BLaER1 (cell line): Measurements from ENCODE around the gene TSPAN18.
A peak's percentile ranks its signal among the peaks of the same experiment; 100 is the strongest.

Experiments used
- H3K27ac ChIP-seq: shearing (Covaris generic); formaldehyde crosslinking; 2 replicates; pipeline ENCODE4 v1.8.1; 2022
- H3K27me3 ChIP-seq: shearing (Covaris generic); formaldehyde crosslinking; 2 replicates; pipeline ENCODE4 v1.8.1; 2022
- H3K36me3 ChIP-seq: shearing (Covaris generic); formaldehyde crosslinking; 2 replicates; pipeline ENCODE4 v1.8.1; 2022
- H3K4me1 ChIP-seq: shearing (Covaris generic); formaldehyde crosslinking; 2 replicates; pipeline ENCODE4 v1.8.1; 2022
- H3K4me2 ChIP-seq: shearing (Covaris generic); formaldehyde crosslinking; 2 replicates; pipeline ENCODE4 v1.8.1; 2022
- H3K4me3 ChIP-seq: shearing (Covaris generic); formaldehyde crosslinking; 2 replicates; pipeline ENCODE4 v1.8.1; 2022
- H3K9ac ChIP-seq: shearing (Covaris generic); formaldehyde crosslinking; 2 replicates; pipeline ENCODE4 v1.8.1; 2022
- H3K9me3 ChIP-seq: shearing (Covaris generic); formaldehyde crosslinking; 2 replicates; pipeline ENCODE4 v1.8.1; 2022
- H4K20me1 ChIP-seq: shearing (Covaris generic); formaldehyde crosslinking; 2 replicates; pipeline ENCODE4 v1.8.1; 2022
- Cebpa-rat ChIP-seq: shearing (Covaris generic); IDR thresholded peaks from 2 replicates; pipeline ENCODE4 v1.8.1; 2022

The TSPAN18 gene

GRCh38 chr11:44876906-44877305, 150.1 kb downstream of the TSPAN18 start:
- no peaks in the 10 kb centered on the region for H3K9me3 ChIP-seq
- no peaks in the 10 kb centered on the region; the same call in 1 of the 2 replicates for H4K20me1 ChIP-seq
- no peak overlapping the region for H3K27ac ChIP-seq
- no peak for TF ChIP-seq Cebpa-rat
- no peak overlapping the region for H3K9ac ChIP-seq
- H3K4me1 ChIP-seq: peaks cover 23% of the 10 kb centered on the region
- H3K4me2 ChIP-seq: no peak overlapping the region
- peaks cover 3% of the 10 kb centered on the region for H3K27me3 ChIP-seq
- H3K36me3 ChIP-seq: no peaks in the 10 kb centered on the region
- no peak overlapping the region for H3K4me3 ChIP-seq

- H3K27me3 ChIP-seq: peaks cover 13% of the 10 kb centered on the region
- TF ChIP-seq Cebpa-rat: no peak
- peaks cover 23% of the 10 kb centered on the region for H3K4me1 ChIP-seq
- H3K9ac ChIP-seq: no peak overlapping the region
- no peak overlapping the region for H3K27ac ChIP-seq
- H4K20me1 ChIP-seq: no peaks in the 10 kb centered on the region; the same call in 1 of the 2 replicates
- H3K4me2 ChIP-seq: peak overlapping the region; percentile 63
- H3K4me3 ChIP-seq: no peak overlapping the region
- no peaks in the 10 kb centered on the region for H3K36me3 ChIP-seq
- no peaks in the 10 kb centered on the region for H3K9me3 ChIP-seq
Observed at GRCh38 chr11:44877571-44878497, 151.1 kb downstream of the TSPAN18 start.

- Histone ChIP-seq H3K36me3 (no peaks in the 10 kb centered on the region), H4K20me1 (no peaks in the 10 kb centered on the region; the same call in 1 of the 2 replicates), H3K4me3 (no peak overlapping the region), H3K4me1 (peaks cover 23% of the 10 kb centered on the region), H3K9me3 (no peaks in the 10 kb centered on the region), H3K27ac (no peak overlapping the region), H3K9ac (no peak overlapping the region), H3K27me3 (peaks cover 17% of the 10 kb centered on the region), H3K4me2 (no peak overlapping the region)
- no peak for TF ChIP-seq Cebpa-rat
Observed at GRCh38 chr11:44878711-44879110, 151.9 kb downstream of the TSPAN18 start.

- peaks cover 23% of the 10 kb centered on the region for H3K4me1 ChIP-seq
- no peaks in the 10 kb centered on the region; the same call in 1 of the 2 replicates for H4K20me1 ChIP-seq
- no peaks in the 10 kb centered on the region for H3K36me3 ChIP-seq
- H3K27ac ChIP-seq: no peak overlapping the region
- no peak overlapping the region for H3K9ac ChIP-seq
- no peak overlapping the region for H3K4me2 ChIP-seq
- H3K27me3 ChIP-seq: peaks cover 17% of the 10 kb centered on the region
- no peak overlapping the region for H3K4me3 ChIP-seq
- no peak for TF ChIP-seq Cebpa-rat
- no peaks in the 10 kb centered on the region for H3K9me3 ChIP-seq
Observed at GRCh38 chr11:44879432-44879831, 152.7 kb downstream of the TSPAN18 start.

- Histone ChIP-seq H3K4me3 (no peak overlapping the region), H3K27ac (no peak overlapping the region), H3K4me2 (no peak overlapping the region), H3K9me3 (no peaks in the 10 kb centered on the region), H3K27me3 (peaks cover 17% of the 10 kb centered on the region), H3K4me1 (peaks cover 23% of the 10 kb centered on the region), H3K9ac (no peak overlapping the region), H3K36me3 (no peaks in the 10 kb centered on the region), H4K20me1 (no peaks in the 10 kb centered on the region; the same call in 1 of the 2 replicates)
- no peak for TF ChIP-seq Cebpa-rat
Observed at GRCh38 chr11:44880511-44880910, 153.7 kb downstream of the TSPAN18 start.

- Histone ChIP-seq H3K27ac (no peak overlapping the region), H3K4me1 (peaks cover 23% of the 10 kb centered on the region), H3K4me3 (no peak overlapping the region), H3K4me2 (no peak overlapping the region), H3K9ac (no peak overlapping the region), H3K36me3 (no peaks in the 10 kb centered on the region), H3K9me3 (no peaks in the 10 kb centered on the region), H4K20me1 (no peaks in the 10 kb centered on the region; the same call in 1 of the 2 replicates), H3K27me3 (peaks cover 17% of the 10 kb centered on the region)
- TF ChIP-seq Cebpa-rat: no peak
Observed at GRCh38 chr11:44880953-44881352, 154.2 kb downstream of the TSPAN18 start.

- no peak overlapping the region for H3K9ac ChIP-seq
- H3K9me3 ChIP-seq: no peaks in the 10 kb centered on the region
- peaks cover 17% of the 10 kb centered on the region for H3K27me3 ChIP-seq
- TF ChIP-seq Cebpa-rat: no peak
- no peaks in the 10 kb centered on the region for H3K36me3 ChIP-seq
- no peaks in the 10 kb centered on the region; the same call in 1 of the 2 replicates for H4K20me1 ChIP-seq
- no peak overlapping the region for H3K4me2 ChIP-seq
- H3K4me3 ChIP-seq: no peak overlapping the region
- H3K4me1 ChIP-seq: peaks cover 7% of the 10 kb centered on the region
- H3K27ac ChIP-seq: no peak overlapping the region
Observed at GRCh38 chr11:44883277-44883676, 156.5 kb downstream of the TSPAN18 start.

GRCh38 chr11:44884056-44884455, 157.3 kb downstream of the TSPAN18 start:
- Histone ChIP-seq H3K27me3 (peaks cover 17% of the 10 kb centered on the region), H3K4me1 (no peaks in the 10 kb centered on the region), H4K20me1 (no peaks in the 10 kb centered on the region; the same call in 1 of the 2 replicates), H3K9ac (no peak overlapping the region), H3K27ac (no peak overlapping the region), H3K9me3 (no peaks in the 10 kb centered on the region), H3K36me3 (no peaks in the 10 kb centered on the region), H3K4me3 (no peak overlapping the region), H3K4me2 (no peak overlapping the region)
- TF ChIP-seq Cebpa-rat: no peak

- no peak overlapping the region for H3K4me3 ChIP-seq
- H4K20me1 ChIP-seq: no peaks in the 10 kb centered on the region; the same call in 1 of the 2 replicates
- no peak overlapping the region for H3K9ac ChIP-seq
- TF ChIP-seq Cebpa-rat: no peak
- H3K4me2 ChIP-seq: no peak overlapping the region
- H3K27ac ChIP-seq: no peak overlapping the region
- H3K9me3 ChIP-seq: no peaks in the 10 kb centered on the region
- no peaks in the 10 kb centered on the region for H3K4me1 ChIP-seq
- peaks cover 17% of the 10 kb centered on the region for H3K27me3 ChIP-seq
- H3K36me3 ChIP-seq: no peaks in the 10 kb centered on the region
Observed at GRCh38 chr11:44885065-44885810, 158.5 kb downstream of the TSPAN18 start.
